ENCODE data around the gene WNT6.
A peak's percentile ranks its signal among the peaks of the same experiment; 100 is the strongest.
"Not testable (repeated sequence)": the region's sequence is repeated elsewhere in the genome, so short reads cannot be mapped to it uniquely, and the experiment has no call there.

WNT6 gene

GRCh38 chr2:218830526-218831306 lies 28.9 kb upstream of the WNT6 start:
- DNase-seq (ENCODE audit: low read depth), result no peak

GRCh38 chr2:218831378-218831990 lies 28.1 kb upstream of the WNT6 start, which contains the start of gene PRKAG3:
Gene PRKAG3, minus strand, starts transcription at chr2:218831803.
- no peak for DNase-seq (ENCODE audit: low read depth)

GRCh38 chr2:218832081-218832480 lies 27.5 kb upstream of the WNT6 start:
- no peak for DNase-seq (ENCODE audit: low read depth)

GRCh38 chr2:218832520-218832919 lies 27.1 kb upstream of the WNT6 start:
- peak; percentile 24 for DNase-seq (ENCODE audit: low read depth)

- no peak for DNase-seq (ENCODE audit: low read depth)
Observed at GRCh38 chr2:218833023-218833609, 26.5 kb upstream of the WNT6 start.

GRCh38 chr2:218834685-218835084 lies 24.9 kb upstream of the WNT6 start:
- no peak for DNase-seq (ENCODE audit: low read depth)

- no peak for DNase-seq (ENCODE audit: low read depth)
Observed at GRCh38 chr2:218837495-218837894, 22.1 kb upstream of the WNT6 start.

GRCh38 chr2:218839430-218839829 lies 20.2 kb upstream of the WNT6 start:
- DNase-seq (ENCODE audit: low read depth), result peak; percentile 35

- no peak for DNase-seq (ENCODE audit: low read depth)
Observed at GRCh38 chr2:218839888-218840287, 19.7 kb upstream of the WNT6 start.

GRCh38 chr2:218844334-218844733 lies 15.3 kb upstream of the WNT6 start:
- DNase-seq (ENCODE audit: low read depth), result not testable (repeated sequence)

GRCh38 chr2:218846963-218847362 lies 12.6 kb upstream of the WNT6 start:
- not testable (repeated sequence) for DNase-seq (ENCODE audit: low read depth)

GRCh38 chr2:218849721-218850120 lies 9.9 kb upstream of the WNT6 start:
- no peak for DNase-seq (ENCODE audit: low read depth)

GRCh38 chr2:218850796-218851195 lies 8.8 kb upstream of the WNT6 start:
- DNase-seq (ENCODE audit: low read depth), result no peak

GRCh38 chr2:218851286-218851685 lies 8.3 kb upstream of the WNT6 start:
- no peak for DNase-seq (ENCODE audit: low read depth)

GRCh38 chr2:218852911-218853667 lies 6.5 kb upstream of the WNT6 start:
- no peak for DNase-seq (ENCODE audit: low read depth)

- DNase-seq (ENCODE audit: low read depth), result no peak
Observed at GRCh38 chr2:218853766-218854165, 5.8 kb upstream of the WNT6 start.

- no peak for DNase-seq (ENCODE audit: low read depth)
Observed at GRCh38 chr2:218854860-218855259, 4.7 kb upstream of the WNT6 start.

GRCh38 chr2:218855305-218856166 lies 4.1 kb upstream of the WNT6 start:
- DNase-seq (ENCODE audit: low read depth), result no peak

GRCh38 chr2:218856167-218856895 lies 3.3 kb upstream of the WNT6 start:
- no peak for DNase-seq (ENCODE audit: low read depth)

GRCh38 chr2:218856896-218857243 lies 2.7 kb upstream of the WNT6 start:
- no peak for DNase-seq (ENCODE audit: low read depth)
